Upper lobe of left lung (tissue), 4 donors: ENCODE results near the gene BTN3A1.

Experiments used
- POLR2A ChIP-seq, 4 donors: fragments of 450-650 bp; IDR thresholded peaks; one replicate each; pipeline ENCODE4 v1.5.1; 2016 to 2017; ENCODE audit warnings: antibody characterized with exemption in 4 of 4, mild to moderate bottlenecking in 2 of 4
- POLR2AphosphoS5 ChIP-seq, 2 donors: sonication (generic); formaldehyde crosslinking; IDR thresholded peaks; one replicate each; pipeline ENCODE4 v1.5.1; 2017; ENCODE audit warnings: antibody characterized with exemption in 2 of 2

GRCh38 chr6:26403893-26404292, 1.8 kb downstream of the BTN3A1 start:
- TF ChIP-seq POLR2A (IDR thresholded peaks at IDR 0.05): no peak
- TF ChIP-seq POLR2AphosphoS5 (IDR thresholded peaks at IDR 0.05): no peak
